HEK293T (cell line): ENCODE results near the gene ARL14.

Experiments
- ARNT ChIP-seq: fragments of 450-650 bp; IDR thresholded peaks from 2 replicates; pipeline ENCODE4 v1.6.1; 2017; ENCODE audit warnings: mild to moderate bottlenecking
- FOXA1 ChIP-seq: fragments of 450-650 bp; IDR thresholded peaks from 2 replicates; pipeline ENCODE4 v1.6.1; 2016; ENCODE audit warnings: mild to moderate bottlenecking
- TARDBP ChIP-seq: fragments of 450-650 bp; IDR thresholded peaks from 2 replicates; pipeline ENCODE4 v1.6.1; 2016

GRCh38 chr3:160671995-160672394 lies 5.0 kb upstream of the ARL14 start:
- no peak for TF ChIP-seq FOXA1
- TF ChIP-seq TARDBP = no peak
- no peak for TF ChIP-seq ARNT
